IPS DF 19.7 (cell line): ENCODE results near the gene GGA1.
"Not testable (repeated sequence)": the region's sequence is repeated elsewhere in the genome, so short reads cannot be mapped to it uniquely, and the experiment has no call there.

Experiments
- DNase-seq: peaks from one replicate; pipeline ENCODE4 v3.0.0-alpha.2; 2013; ENCODE audit warnings: low read depth, low spot score

GGA1 gene

GRCh38 chr22:37570661-37570976, 38.0 kb upstream of the GGA1 start:
- DNase-seq: no peak

- DNase-seq: no peak
Observed at GRCh38 chr22:37571258-37571991, 37.2 kb upstream of the GGA1 start.

- DNase-seq: no peak
Observed at GRCh38 chr22:37571992-37572373, 36.7 kb upstream of the GGA1 start.

GRCh38 chr22:37575490-37576003, 33.1 kb upstream of the GGA1 start:
- DNase-seq: no peak

GRCh38 chr22:37578002-37578401, 30.6 kb upstream of the GGA1 start:
- DNase-seq: no peak

GRCh38 chr22:37581504-37581903, 27.1 kb upstream of the GGA1 start:
- DNase-seq: no peak

- DNase-seq: no peak
Observed at GRCh38 chr22:37582526-37582925, 26.1 kb upstream of the GGA1 start.

- DNase-seq: no peak
Observed at GRCh38 chr22:37588546-37589215, 20.0 kb upstream of the GGA1 start.

GRCh38 chr22:37589636-37590035, 19.0 kb upstream of the GGA1 start:
- no peak for DNase-seq

GRCh38 chr22:37591081-37591480, 17.6 kb upstream of the GGA1 start:
- DNase-seq: not testable (repeated sequence)

- DNase-seq: no peak
Observed at GRCh38 chr22:37591823-37592404, 16.7 kb upstream of the GGA1 start.

- DNase-seq: no peak
Observed at GRCh38 chr22:37594237-37594636, 14.4 kb upstream of the GGA1 start.

- DNase-seq: no peak
Observed at GRCh38 chr22:37599153-37599552, 9.5 kb upstream of the GGA1 start.

- DNase-seq: no peak
Observed at GRCh38 chr22:37601203-37601539, 7.5 kb upstream of the GGA1 start.

- peak; percentile 96 for DNase-seq
Observed at GRCh38 chr22:37601540-37602442, 6.8 kb upstream of the GGA1 start.

GRCh38 chr22:37602546-37603277, 5.9 kb upstream of the GGA1 start:
- not testable (repeated sequence) for DNase-seq

GRCh38 chr22:37604074-37604473, 4.6 kb upstream of the GGA1 start:
- DNase-seq: no peak

- DNase-seq: no peak
Observed at GRCh38 chr22:37604875-37605274, 3.8 kb upstream of the GGA1 start.

- peak; percentile 83 for DNase-seq
Observed at GRCh38 chr22:37607010-37607934, 1.4 kb upstream of the GGA1 start.

- DNase-seq: no peak
Observed at GRCh38 chr22:37607935-37608476, 628 bp upstream of the GGA1 start.
